Measurements from ENCODE around the gene PPP1R2. TPM values are rescaled to one million over a fixed set of nuclear protein-coding genes. Genes with fewer than 3 reads are reported as not detected.

Gene PPP1R2
- total RNA-seq, 1 experiment from 2014 or later: 38.3 TPM

- H3K4me3 Mint-ChIP-seq: peak overlapping the region; percentile 7 to 21; a peak in 3 of 5 replicates
- H2AFZ ChIP-seq (ENCODE audit: low read length): no peak overlapping the region
- H3K4me1 ChIP-seq (ENCODE audit: insufficient read depth, low read length): peaks cover 6% of the 10 kb centered on the region; the same call in 1 of the 2 replicates
- TF ChIP-seq CTCF (conservative IDR thresholded peaks at IDR 0.05): no peak
- H3K27ac Mint-ChIP-seq: 0 out of 7 replicates have a peak overlapping the region, but pooled peaks of 1 of the 3 experiments have one; percentile 20
- H3K79me1 ChIP-seq (ENCODE audit: insufficient read depth, low read depth, low read length, poor library complexity, severe bottlenecking): no peaks in the 10 kb centered on the region
- H3K79me2 ChIP-seq (ENCODE audit: insufficient read depth, low read length): no peaks in the 10 kb centered on the region
- H2BK12ac ChIP-seq (ENCODE audit: insufficient read length, low read depth, low read length): no peak overlapping the region
- peaks cover 0 to 2% (median 0%) of the 10 kb centered on the region in 3 experiments; a peak in 1 of 7 replicates for H3K36me3 Mint-ChIP-seq (ENCODE audit: insufficient read depth in 1 of 3, low read depth in 3 of 3)
- H2BK120ac ChIP-seq (ENCODE audit: low read depth, low read length, poor library complexity, severe bottlenecking): no peak overlapping the region
- H4K91ac ChIP-seq (ENCODE audit: insufficient read length, low read depth, low read length): no peak overlapping the region
- H4K20me1 ChIP-seq (ENCODE audit: control insufficient read depth, insufficient read depth, insufficient read length): no peaks in the 10 kb centered on the region
- H3K23me2 ChIP-seq (ENCODE audit: insufficient read length, low read depth, low read length, poor library complexity, severe bottlenecking): peaks cover 4% of the 10 kb centered on the region
- WGBS (ENCODE audit: extremely low coverage, insufficient read length, low lambda C conversion rate): no CpG with 5 or more reads among the region's 8 CpGs
- H3K27me3 ChIP-seq (ENCODE audit: insufficient read depth, low read length): no peaks in the 10 kb centered on the region; the same call in 1 of the 2 replicates
- H3K23ac ChIP-seq (ENCODE audit: insufficient read length, low read depth, low read length): no peak overlapping the region
- no peak overlapping the region for H3K14ac ChIP-seq (ENCODE audit: insufficient read depth, low read length)
- no peak overlapping the region for H2BK15ac ChIP-seq (ENCODE audit: low read depth, low read length)
- no peak for DNase-seq
- H4K8ac ChIP-seq (replicated peaks; ENCODE audit: insufficient read length, low read depth, low read length): no peak overlapping the region
- peaks cover 35% of the 10 kb centered on the region for H3K27me3 Mint-ChIP-seq (ENCODE audit: low read depth)
- no peak overlapping the region for H4K5ac ChIP-seq (ENCODE audit: insufficient read length, low read depth, low read length)
- no peak overlapping the region for H3K18ac ChIP-seq (ENCODE audit: insufficient read length, low read depth, low read length)
- no peak overlapping the region for H3K56ac ChIP-seq (ENCODE audit: insufficient read length, low read depth, low read length)
- H3K9ac ChIP-seq (ENCODE audit: extremely low read depth, insufficient read length, low read length): no peak overlapping the region
- no peak overlapping the region for H2BK5ac ChIP-seq (ENCODE audit: insufficient read length, low read length)
- H3K9me3 ChIP-seq (ENCODE audit: control insufficient read depth, low read depth, low read length): no peaks in the 10 kb centered on the region
- no peak overlapping the region for H3K4ac ChIP-seq (ENCODE audit: low read depth, low read length)
- no peak overlapping the region for H3K27ac ChIP-seq (ENCODE audit: insufficient read length, low read depth, low read length)
- H2BK20ac ChIP-seq (ENCODE audit: low read depth, low read length, poor library complexity, severe bottlenecking): no peak overlapping the region
- peaks cover 29 to 47% of the 10 kb centered on the region in 2 experiments for H3K4me1 Mint-ChIP-seq
- H3K4me2 ChIP-seq (ENCODE audit: insufficient read depth, insufficient read length, low read length): peak overlapping the region; percentile 34
- H3K9me3 Mint-ChIP-seq: no peaks in the 10 kb centered on the region
- no peak overlapping the region for H2AK5ac ChIP-seq (ENCODE audit: insufficient read length, low read length)
- no peak overlapping the region for H3T11ph ChIP-seq (ENCODE audit: low read length)
These were observed 4.9 kb upstream of the PPP1R2 start for GRCh38 chr3:195548006-195548405.
